Suprapubic skin (tissue), 4 donors: ENCODE data around the gene ATE1. TPM values are rescaled to one million over a fixed set of nuclear protein-coding genes. Genes with fewer than 3 reads are reported as not detected.
"Not testable (repeated sequence)": the region's sequence is repeated elsewhere in the genome, so short reads cannot be mapped to it uniquely, and the experiment has no call there.

ENCODE experiments used
- DNase-seq, 2 donors: peaks; one replicate each; pipeline ENCODE4 v3.0.0-alpha.2; 2019; ENCODE audit warnings: low spot score in 2 of 2
- H3K27ac ChIP-seq: fragments of 200-600 bp; sonication (generic); one replicate; pipeline ENCODE4 v1.5.1; 2019
- H3K27me3 ChIP-seq: fragments of 200-600 bp; sonication (generic); one replicate; pipeline ENCODE4 v1.5.1; 2019
- H3K36me3 ChIP-seq: fragments of 200-600 bp; sonication (generic); one replicate; pipeline ENCODE4 v1.5.1; 2019
- H3K4me1 ChIP-seq: fragments of 200-600 bp; sonication (generic); one replicate; pipeline ENCODE4 v1.5.1; 2019
- H3K4me3 ChIP-seq: fragments of 200-600 bp; sonication (generic); one replicate; pipeline ENCODE4 v1.5.1; 2019; ENCODE audit warnings: mild to moderate bottlenecking
- H3K9me3 ChIP-seq: fragments of 200-600 bp; sonication (generic); one replicate; pipeline ENCODE4 v1.5.1; 2019
- EP300 ChIP-seq: sonication (generic); formaldehyde crosslinking; IDR thresholded peaks from one replicate; pipeline ENCODE4 v1.6.1; 2017; ENCODE audit warnings: antibody characterized with exemption
- POLR2A ChIP-seq, 2 donors: fragments of 450-650 bp; IDR thresholded peaks; one replicate each; pipeline ENCODE4 v1.6.1; 2017; ENCODE audit warnings: antibody characterized with exemption in 2 of 2, mild to moderate bottlenecking in 2 of 2, moderate library complexity in 2 of 2
- POLR2AphosphoS5 ChIP-seq, 3 donors: sonication (generic); formaldehyde crosslinking; IDR thresholded peaks; one replicate each; pipeline ENCODE4 v1.6.1; 2017; ENCODE audit warnings: antibody characterized with exemption in 3 of 3
- WGBS: methylation state at CpG from one replicate; pipeline ENCODE4 v1.1.5; 2018; 5-methylcytosine and 5-hydroxymethylcytosine counted together
- total RNA-seq, 4 donors: library from RNA; depleted of rRNA; stranded (reverse); fragments of >200 nt; gene quantifications; one replicate each; pipeline ENCODE4 v1.1.0, GENCODE V29; 2016
- TF ChIP-seq, protein P1 (sequence below), 2 donors: fragments of 200-600 bp in 1 of 2; fragments of 450-650 bp in 1 of 2; sonication (generic) in 1 of 2; IDR thresholded peaks; one replicate each; pipeline ENCODE4 v1.5.1; 2016 to 2019; ENCODE audit warnings: antibody characterized with exemption in 2 of 2, mild to moderate bottlenecking in 1 of 2, moderate library complexity in 1 of 2

ATE1 gene
- total RNA-seq, 4 donors from 2014 or later: 20.3 to 23.2 (median 21.7) TPM

DNA sequence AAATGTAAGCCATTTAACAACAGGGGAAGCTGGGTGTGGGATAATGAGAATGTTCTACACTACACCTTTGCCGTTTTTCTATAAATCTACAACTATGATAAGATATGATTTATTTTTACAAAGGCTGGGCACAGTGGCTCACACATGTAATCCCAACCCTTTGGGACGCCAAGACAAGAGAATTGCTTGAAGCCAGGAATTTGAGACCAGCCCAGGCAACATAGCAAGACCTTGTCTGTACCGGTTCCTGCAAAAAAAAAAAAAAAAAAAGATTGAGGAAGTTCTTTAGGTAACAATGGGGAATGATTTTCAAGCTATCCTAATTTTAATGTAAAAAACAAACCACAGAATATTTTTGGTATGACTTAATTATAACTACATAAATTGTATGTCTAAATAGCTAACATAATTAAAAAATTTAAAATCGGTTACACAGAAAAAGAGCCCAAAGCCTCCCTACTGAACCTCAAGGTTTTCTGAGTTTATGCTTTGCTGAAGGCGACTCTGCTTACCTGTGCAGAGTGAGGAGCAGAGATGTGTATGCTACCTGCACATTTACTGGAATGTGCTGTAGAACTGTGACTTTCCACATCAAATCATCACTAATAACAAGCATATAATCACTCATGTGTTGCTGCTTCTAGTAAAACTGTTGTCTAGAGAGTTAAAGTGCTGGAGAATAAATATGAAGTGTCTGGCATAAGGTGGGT lies 163.4 kb downstream of the ATE1 start:
- DNase-seq: no peak
- Histone ChIP-seq H3K4me1 (peaks cover 20% of the 10 kb centered on the region), H3K36me3 (no peaks in the 10 kb centered on the region), H3K27ac (peak overlapping the region; percentile 29), H3K4me3 (no peak overlapping the region), H3K9me3 (peaks cover 4% of the 10 kb centered on the region), H3K27me3 (no peaks in the 10 kb centered on the region)
- 49% methylated on average over 5 of the region's 5 CpGs for WGBS
- TF ChIP-seq POLR2A (IDR thresholded peaks at IDR 0.05) (no peak), POLR2AphosphoS5 (IDR thresholded peaks at IDR 0.05) (no peak), EP300 (no peak)
- TF ChIP-seq, protein P1, sequence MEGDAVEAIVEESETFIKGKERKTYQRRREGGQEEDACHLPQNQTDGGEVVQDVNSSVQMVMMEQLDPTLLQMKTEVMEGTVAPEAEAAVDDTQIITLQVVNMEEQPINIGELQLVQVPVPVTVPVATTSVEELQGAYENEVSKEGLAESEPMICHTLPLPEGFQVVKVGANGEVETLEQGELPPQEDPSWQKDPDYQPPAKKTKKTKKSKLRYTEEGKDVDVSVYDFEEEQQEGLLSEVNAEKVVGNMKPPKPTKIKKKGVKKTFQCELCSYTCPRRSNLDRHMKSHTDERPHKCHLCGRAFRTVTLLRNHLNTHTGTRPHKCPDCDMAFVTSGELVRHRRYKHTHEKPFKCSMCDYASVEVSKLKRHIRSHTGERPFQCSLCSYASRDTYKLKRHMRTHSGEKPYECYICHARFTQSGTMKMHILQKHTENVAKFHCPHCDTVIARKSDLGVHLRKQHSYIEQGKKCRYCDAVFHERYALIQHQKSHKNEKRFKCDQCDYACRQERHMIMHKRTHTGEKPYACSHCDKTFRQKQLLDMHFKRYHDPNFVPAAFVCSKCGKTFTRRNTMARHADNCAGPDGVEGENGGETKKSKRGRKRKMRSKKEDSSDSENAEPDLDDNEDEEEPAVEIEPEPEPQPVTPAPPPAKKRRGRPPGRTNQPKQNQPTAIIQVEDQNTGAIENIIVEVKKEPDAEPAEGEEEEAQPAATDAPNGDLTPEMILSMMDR (IDR thresholded peaks at IDR 0.05): no peak

DNA sequence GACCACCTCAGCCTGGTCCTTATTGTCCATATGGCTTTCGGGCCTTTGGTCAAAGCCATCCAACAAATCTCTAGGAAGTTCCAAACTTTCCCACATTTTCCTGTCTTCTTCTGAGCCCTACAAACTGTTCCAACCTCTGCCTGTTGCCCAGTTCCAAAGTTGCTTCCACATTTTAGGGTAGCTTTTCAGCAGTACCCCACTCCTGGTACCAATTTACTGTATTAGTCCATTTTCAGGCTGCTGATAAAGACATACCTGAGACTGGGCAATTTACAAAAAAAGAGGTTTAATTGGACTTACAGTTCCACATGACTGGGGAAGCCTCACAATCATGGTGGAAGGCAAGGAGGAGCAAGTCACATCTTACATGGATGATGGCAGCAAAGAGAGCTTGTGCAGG lies 170.6 kb downstream of the ATE1 start:
- not testable (repeated sequence) for H3K27ac ChIP-seq, H3K36me3 ChIP-seq, H3K4me3 ChIP-seq, H3K27me3 ChIP-seq, DNase-seq
- 93% methylated on average over 1 of the region's 1 CpG for WGBS
- Histone ChIP-seq H3K4me1 (peaks cover 16% of the 10 kb centered on the region), H3K9me3 (peaks cover 20% of the 10 kb centered on the region)

DNA sequence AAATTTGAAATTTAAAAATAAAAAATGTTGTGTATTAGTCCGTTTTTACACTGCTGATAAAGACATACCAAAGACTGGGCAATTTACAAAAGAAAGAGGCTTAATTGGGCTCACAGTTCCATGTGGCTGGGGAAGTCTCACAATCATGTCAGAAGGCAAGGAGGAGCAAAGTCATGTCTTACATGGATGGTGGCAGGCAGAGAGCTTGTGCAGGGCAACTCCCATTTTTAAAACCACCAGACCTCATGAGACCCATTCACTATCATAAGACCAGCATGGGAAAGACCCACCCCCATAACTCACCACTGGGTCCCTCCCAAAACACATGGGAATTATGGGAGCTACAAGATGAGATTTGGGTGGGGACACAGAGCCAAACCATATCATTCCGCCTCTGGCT lies 172.3 kb downstream of the ATE1 start:
- not testable (repeated sequence) for H3K36me3 ChIP-seq, H3K27ac ChIP-seq, DNase-seq, H3K4me3 ChIP-seq, H3K27me3 ChIP-seq
- WGBS: 98% methylated on average over 2 of the region's 2 CpGs
- H3K4me1 ChIP-seq: peaks cover 16% of the 10 kb centered on the region
- peaks cover 20% of the 10 kb centered on the region for H3K9me3 ChIP-seq

DNA sequence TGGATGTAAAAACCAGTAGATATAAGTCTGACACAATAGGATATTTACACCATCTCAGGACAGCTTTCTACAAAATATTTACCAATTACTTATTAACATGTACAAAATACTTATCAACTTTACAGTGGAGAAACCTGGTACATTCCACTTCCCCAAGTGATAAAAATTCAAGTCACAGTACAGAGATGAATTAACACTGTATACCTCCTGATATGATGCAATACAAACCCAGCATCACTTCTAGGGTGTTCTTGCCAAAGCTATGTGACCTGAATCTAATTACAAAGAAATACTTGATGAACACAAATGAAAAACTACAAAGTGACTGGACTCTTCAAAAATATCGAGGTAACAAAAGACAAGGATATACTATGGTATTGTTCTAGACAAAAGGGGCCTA lies 173.2 kb downstream of the ATE1 start:
- Histone ChIP-seq H3K4me1 (peaks cover 16% of the 10 kb centered on the region), H3K9me3 (peaks cover 17% of the 10 kb centered on the region), H3K27me3 (no peaks in the 10 kb centered on the region), H3K36me3 (peaks cover 10% of the 10 kb centered on the region), H3K27ac (no peak overlapping the region), H3K4me3 (no peak overlapping the region)
- DNase-seq: no peak
- no peak for TF ChIP-seq POLR2AphosphoS5 (IDR thresholded peaks at IDR 0.05)
- TF ChIP-seq POLR2A (IDR thresholded peaks at IDR 0.05): no peak
- TF ChIP-seq, protein P1 (IDR thresholded peaks at IDR 0.05): no peak
- TF ChIP-seq EP300: no peak
- WGBS: 88% methylated on average over 1 of the region's 1 CpG

DNA sequence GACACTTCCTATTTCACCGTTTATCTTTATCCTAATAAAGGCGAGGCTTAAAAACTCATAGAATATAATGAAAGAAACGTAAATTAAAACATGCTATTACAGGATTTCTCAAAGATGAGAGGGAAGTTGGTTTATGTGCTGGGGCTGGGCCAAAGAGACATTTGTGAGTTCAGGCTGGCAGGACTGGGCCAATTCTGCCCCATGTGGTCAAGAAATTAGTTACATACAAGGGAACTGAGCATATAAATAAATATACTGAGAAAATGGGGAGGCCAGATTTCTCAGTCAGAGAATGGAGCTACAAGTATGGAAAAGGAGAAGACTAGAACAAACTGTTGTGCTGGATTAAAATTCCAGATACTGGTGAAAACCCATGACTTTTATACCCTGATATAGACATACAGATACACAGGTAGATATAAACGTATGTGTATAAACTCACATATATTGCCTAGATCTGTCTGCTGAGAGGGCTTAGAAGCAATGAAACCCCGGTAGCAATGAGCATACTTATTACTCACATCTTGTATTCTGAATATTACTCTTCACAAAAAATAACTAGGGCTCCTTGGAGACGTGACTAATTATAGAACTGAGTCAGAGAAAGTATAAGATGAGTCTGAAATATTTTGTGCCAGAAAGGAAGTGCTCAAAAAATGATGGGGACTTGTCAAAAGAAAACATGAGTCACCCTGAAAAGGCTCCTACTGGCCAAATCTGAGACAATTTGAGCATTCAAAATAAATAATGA lies 173.9 kb downstream of the ATE1 start:
- WGBS: 37% methylated on average over 6 of the region's 6 CpGs
- TF ChIP-seq POLR2A (IDR thresholded peaks at IDR 0.05): no peak
- TF ChIP-seq EP300: no peak
- no peak for TF ChIP-seq POLR2AphosphoS5 (IDR thresholded peaks at IDR 0.05)
- TF ChIP-seq, protein P1 (IDR thresholded peaks at IDR 0.05): no peak
- Histone ChIP-seq H3K4me1 (peaks cover 16% of the 10 kb centered on the region), H3K4me3 (no peak overlapping the region), H3K27ac (peak overlapping the region; percentile 45), H3K27me3 (no peaks in the 10 kb centered on the region), H3K9me3 (peaks cover 16% of the 10 kb centered on the region), H3K36me3 (peaks cover 10% of the 10 kb centered on the region)
- no peak for DNase-seq

DNA sequence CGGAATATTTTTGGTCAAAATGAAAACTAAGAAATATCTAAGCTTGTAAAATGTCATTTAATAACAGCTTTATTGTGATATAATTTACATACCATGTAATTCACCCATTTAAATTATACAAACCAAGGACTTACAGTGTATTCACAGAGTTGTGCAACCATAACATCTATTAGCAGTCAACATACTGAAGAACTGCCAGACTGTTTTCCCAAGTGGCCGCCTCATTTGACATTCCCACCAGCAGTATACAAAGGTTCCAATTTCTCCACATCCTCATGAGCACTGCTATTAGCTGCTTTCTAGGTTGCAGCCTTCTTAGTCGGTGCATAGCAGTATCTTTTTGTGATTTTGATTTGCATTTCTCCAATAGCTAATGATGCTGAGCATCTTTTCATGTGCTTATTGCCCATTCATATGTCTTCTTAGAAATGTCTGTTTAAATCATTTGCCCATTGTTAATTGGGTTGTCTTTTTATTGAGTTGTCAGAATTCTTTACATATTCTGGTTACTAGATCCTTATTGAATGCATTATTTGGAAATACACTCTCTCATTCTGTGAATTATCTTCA lies 176.6 kb downstream of the ATE1 start:
- Histone ChIP-seq H3K9me3 (peaks cover 1% of the 10 kb centered on the region), H3K4me1 (peaks cover 16% of the 10 kb centered on the region), H3K27ac (no peak overlapping the region), H3K36me3 (peaks cover 4% of the 10 kb centered on the region), H3K4me3 (no peak overlapping the region), H3K27me3 (no peaks in the 10 kb centered on the region)
- WGBS: 91% methylated on average over 3 of the region's 3 CpGs
- no peak for DNase-seq
- TF ChIP-seq EP300 (no peak), POLR2AphosphoS5 (IDR thresholded peaks at IDR 0.05) (no peak)
